ENCODE results near the gene NPLOC4.

NPLOC4 gene

GRCh38 chr17:81583589-81584342, 53.1 kb downstream of the NPLOC4 start:
- DNase-seq (ENCODE audit: low read depth), result no peak

- no peak for DNase-seq (ENCODE audit: low read depth)
These were observed 54.2 kb downstream of the NPLOC4 start for GRCh38 chr17:81582749-81583148.

GRCh38 chr17:81582341-81582740, 54.6 kb downstream of the NPLOC4 start:
- DNase-seq (ENCODE audit: low read depth), result peak; percentile 80

GRCh38 chr17:81581758-81582157, 55.2 kb downstream of the NPLOC4 start:
- no peak for DNase-seq (ENCODE audit: low read depth)

GRCh38 chr17:81580481-81580880, 56.4 kb downstream of the NPLOC4 start:
- DNase-seq (ENCODE audit: low read depth), result no peak

DNA sequence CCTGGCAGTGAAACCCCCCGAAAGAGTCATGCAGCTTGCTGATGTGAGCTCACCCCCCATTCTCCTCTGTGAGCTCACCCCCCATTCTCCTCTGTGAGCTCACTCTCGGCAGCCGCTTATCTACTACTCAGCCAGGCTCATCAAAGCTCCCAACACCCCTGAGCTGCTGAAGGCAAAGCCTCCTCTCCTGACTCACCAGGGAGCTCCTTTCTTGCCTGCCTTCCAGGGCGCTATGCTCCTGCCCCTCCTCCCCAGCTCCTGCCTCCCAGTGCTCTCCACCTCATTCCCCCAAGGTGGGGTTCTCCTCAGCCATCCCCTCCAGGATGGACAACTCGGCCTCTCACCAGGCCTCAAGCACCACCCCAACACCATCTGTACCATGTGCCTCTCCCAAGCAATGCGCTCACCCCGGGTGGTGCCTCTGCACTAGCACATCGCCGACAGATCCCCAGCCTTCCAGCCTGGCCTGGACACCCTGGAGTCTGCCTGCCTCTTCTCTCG, 57.0 kb downstream of the NPLOC4 start:
- DNase-seq (ENCODE audit: low read depth), result peak; percentile 86

DNA sequence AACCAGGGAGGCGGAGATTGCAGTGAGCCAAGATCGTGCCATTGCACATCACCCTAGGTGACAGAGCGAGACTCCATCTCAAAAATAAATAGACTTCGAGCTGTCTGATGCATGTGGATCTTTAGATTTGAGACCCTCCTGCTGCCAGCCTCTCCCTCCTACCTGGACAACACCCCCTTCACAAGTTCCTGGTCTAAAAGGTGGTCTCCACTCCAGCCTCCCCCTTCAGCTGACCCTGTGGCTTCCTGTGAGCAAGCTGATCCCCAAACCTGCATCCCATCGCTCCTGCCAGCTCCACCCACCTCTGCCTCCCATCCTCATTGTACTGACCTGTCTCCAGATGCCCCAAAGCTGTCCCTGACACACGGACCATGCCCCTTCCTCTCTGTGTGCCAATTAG, 57.6 kb downstream of the NPLOC4 start:
- no peak for DNase-seq (ENCODE audit: low read depth)

DNA sequence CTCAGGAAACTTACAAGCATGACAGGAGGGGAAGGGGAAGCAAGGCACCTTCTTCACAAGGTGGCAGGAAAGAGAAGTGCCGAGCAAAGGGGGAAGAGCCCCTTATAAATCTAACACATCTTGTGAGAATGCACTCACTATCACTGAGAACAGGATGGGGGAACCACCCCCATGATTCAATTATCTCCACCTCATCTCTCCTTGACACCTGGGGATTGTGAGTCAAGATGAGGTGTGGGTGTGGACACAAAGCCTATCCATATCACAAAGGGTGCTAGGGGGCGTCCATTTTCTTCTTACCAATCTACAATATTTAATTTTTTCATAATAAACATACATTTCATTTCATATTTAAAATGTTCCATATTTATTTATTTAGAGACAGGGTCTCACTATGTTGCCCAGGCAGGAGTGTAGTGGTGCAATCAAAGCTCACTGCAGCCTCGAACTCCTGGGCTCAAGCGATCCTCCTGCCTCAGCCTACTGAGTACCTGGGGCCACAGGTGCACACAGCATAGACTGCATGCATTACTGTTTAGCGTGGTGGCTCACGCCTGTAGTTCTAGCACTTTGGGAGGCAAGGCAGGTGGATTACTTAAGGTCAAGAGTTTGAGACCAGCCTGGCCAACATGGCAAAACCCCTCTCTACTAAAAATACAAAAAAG, 58.2 kb downstream of the NPLOC4 start:
- DNase-seq (ENCODE audit: low read depth), result no peak

DNA sequence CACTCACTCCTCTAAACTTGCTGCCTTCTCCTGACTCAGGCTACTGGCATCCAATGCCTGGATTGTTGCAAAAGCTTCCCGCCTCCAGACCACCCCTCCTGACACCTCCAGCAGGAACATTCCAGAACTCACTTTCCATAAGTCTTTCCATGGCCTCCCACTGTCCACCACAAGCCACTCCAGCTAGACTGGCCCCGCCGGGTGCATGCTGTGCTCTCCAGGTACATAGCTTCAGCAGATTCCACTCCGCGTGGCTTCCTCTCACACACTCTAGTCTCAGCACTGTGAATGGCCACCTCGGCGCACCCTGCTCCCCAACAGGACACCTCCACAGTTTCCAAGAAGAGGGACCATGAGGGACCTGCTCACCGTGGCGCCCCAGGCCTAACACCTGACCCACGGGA, 58.9 kb downstream of the NPLOC4 start:
- peak; percentile 63 for DNase-seq (ENCODE audit: low read depth)

- DNase-seq (ENCODE audit: low read depth), result peak; percentile 24
These were observed 59.5 kb downstream of the NPLOC4 start for GRCh38 chr17:81577278-81578000.

- DNase-seq (ENCODE audit: low read depth), result peak; percentile 91
These were observed 60.2 kb downstream of the NPLOC4 start for GRCh38 chr17:81576621-81577277.

DNA sequence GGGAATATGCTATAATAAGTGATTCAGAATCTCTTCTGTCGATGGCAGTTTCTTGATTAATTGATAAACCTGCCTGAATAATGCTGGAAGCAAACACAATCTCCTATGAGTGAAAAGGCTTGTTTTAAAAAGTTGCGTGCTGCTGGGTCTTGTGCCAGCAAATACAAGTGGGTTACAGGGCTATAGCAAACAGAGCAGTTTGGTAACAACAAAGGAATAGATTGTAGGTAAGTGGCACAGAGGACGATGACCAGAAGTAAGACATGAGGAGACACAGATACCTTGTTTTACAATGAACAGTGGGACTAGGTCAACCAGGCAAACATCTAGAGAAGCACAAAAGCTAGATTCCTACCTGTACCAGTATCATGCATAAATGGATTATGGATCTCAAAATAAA, 61.1 kb downstream of the NPLOC4 start:
- DNase-seq (ENCODE audit: low read depth), result no peak

DNA sequence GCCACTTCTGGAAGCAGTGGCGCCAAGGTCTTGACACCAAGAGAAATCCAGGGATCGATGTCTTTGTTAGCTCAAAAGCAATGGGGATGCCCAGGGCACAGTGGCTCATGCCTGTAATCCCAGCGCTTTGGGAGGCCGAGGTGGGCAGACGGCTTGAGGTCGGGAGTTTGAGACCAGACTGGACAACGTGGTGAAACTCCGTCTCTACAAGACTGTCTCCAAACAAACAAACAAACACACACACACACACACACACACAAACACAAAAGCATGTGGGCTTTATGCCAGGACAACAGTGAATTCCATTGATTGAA, 62.3 kb downstream of the NPLOC4 start:
- DNase-seq (ENCODE audit: low read depth), result no peak

DNA sequence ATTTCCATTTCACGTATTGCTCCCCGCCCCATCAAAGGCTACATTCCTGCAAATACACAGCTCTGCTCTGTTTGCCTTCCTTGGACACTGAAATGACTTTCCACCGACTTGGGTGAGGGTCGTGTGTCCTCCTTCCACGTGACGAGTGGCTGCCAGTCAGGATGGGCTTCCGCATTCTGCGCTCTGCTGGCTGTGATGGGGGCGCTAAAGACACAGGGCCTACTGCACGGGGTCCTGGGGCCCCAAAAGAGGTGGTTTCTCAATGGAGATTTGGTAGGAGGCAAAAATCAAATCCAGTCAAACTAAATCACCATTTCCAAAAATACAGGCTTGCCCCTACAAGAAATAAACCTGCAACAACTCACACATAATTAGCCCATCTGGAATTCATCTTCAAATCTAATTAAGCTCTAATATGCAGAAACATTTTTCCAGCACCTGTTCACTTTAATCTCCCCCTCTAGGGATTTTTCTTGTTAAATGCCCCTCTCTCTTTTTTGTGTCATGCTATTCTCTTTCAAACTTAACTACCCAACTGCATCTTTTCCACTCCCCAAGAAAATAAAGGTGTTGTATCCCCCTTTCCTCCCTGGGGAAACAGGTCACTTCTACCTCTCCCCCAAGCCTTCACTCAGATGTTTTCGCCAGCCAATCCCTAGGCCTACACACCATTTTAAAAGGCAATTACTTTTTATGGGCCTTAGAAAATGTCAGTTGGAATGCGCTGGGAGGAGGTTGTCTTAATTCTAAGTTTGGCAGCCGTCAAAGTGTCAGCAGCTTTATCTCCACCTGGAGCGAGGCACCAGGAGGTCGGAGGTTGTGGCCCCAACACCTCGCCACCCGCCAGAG, 62.9 kb downstream of the NPLOC4 start:
- DNase-seq (ENCODE audit: low read depth), result no peak

DNA sequence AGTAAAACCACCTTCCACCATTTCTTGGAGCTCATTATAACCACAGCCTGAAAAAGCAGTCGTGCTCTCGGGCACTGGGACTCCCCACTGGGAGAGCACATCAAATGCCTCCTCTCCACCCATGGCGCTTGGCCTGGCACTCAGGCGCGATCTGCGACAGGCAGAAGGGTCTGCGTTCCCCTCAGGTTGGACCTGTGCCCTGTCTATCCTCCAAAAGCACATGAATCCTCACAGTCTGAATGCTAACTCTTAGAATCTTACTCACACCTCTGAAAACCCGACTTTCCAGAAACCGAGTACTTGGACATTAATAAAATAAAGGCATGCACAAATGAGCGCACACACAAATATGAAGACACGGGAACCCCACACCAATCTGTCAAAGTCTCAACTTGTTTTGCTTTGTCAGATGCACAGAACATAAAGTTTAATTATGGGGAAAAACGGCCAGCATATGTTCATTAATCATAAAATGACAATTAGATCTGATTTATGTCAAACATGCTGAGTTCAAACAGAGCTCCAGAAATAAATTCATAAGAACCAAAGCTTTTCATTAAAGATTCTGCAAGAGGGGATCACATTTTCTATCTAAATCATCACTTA, 64.2 kb downstream of the NPLOC4 start:
- no peak for DNase-seq (ENCODE audit: low read depth)

DNA sequence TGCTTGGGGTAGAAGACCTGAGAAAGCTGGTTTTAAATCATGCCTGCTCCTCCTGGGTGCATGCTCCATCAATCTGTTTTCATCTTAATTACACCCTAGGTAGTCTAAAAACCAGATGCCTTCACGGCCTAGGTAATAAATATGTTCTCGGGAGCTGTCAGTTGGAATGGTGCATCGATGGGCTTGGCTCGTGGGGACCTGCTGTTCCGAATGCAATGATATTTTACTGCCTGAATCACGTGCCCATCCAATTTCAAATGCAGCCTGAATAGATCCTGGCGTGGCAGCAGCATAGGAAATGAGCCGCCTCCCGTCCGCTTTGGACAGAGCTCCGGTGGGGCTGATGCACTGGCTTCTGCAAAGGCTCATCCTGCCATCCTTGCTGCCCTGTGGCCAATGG, 65.9 kb downstream of the NPLOC4 start:
- DNase-seq (ENCODE audit: low read depth), result no peak

GRCh38 chr17:81569986-81570514, 66.9 kb downstream of the NPLOC4 start:
- DNase-seq (ENCODE audit: low read depth), result no peak

GRCh38 chr17:81568416-81568815, 68.5 kb downstream of the NPLOC4 start:
- DNase-seq (ENCODE audit: low read depth), result no peak

DNA sequence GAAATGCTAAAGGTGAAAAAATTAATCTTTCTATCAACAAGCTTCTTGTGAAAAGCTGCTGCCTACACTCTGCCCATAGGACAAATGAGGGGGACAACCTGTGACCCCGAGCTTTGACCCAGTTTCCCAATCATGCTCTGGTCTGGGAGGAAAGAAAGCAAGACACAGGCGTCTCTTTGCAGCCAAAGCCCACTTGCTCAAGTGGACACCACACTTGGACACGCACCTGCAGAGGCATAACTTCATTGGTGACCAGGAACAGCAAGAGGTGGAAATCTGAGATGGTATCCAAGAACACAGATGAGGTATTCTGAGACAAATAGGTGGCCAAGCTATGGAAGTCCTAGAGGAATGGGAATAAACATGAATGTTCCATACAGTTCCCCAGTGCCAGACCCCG, 69.7 kb downstream of the NPLOC4 start:
- DNase-seq (ENCODE audit: low read depth), result no peak

DNA sequence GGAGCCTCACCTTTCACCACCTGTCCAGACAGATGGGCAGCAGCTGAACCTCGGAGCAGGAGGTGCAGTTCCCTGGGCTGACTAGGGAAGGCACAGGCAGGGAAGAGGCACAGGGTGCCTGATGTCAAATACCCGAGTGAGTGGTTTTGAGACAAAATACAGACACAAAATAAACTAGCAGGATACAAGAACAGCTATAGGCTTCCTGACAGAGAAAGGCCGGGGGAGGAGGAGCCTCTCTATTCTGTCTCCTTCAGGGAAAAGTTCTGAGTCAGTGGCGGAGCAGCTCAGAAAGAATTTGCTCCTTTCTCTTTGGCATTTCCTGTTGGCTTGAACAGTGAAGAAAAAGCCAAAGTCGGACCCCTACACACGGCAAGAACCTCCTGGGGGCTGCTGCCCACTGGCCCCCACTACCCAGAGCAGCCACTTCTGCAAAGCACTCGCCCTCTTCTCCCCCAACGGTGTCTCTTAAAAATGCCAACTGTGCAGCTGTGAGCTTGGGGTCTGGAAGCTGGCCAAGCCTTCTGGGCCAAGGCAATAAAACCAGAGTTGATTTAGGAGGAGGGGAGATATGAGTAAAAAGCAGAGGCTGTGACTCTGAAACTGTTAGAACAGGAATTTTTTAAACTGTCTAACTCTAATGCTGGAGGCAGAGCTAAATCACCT, 70.3 kb downstream of the NPLOC4 start:
- peak; percentile 99 for DNase-seq (ENCODE audit: low read depth)

All from EH (cell line).